ENCODE data around the gene XAGE2.

XAGE2 gene

DNA sequence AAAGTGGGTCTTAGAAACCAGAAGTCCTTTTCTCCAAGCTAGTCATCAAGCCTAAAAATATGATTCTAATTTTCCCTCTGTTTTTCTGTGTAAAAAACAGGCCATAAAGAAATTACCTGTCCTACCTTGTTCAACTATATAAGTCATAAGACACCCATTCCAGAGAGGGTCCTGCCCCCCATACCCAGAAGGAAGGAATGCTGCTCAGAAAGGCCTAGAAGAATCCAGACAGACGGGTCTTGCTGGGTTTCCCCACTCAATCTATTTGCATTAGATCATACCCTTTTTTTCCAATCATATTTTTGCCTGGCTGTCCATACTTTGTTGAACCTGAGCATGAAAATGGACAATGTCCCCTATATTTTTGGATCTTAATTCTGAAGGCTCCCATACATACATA is 16.3 kb upstream of the XAGE2 start:
- TF ChIP-seq, protein P1, sequence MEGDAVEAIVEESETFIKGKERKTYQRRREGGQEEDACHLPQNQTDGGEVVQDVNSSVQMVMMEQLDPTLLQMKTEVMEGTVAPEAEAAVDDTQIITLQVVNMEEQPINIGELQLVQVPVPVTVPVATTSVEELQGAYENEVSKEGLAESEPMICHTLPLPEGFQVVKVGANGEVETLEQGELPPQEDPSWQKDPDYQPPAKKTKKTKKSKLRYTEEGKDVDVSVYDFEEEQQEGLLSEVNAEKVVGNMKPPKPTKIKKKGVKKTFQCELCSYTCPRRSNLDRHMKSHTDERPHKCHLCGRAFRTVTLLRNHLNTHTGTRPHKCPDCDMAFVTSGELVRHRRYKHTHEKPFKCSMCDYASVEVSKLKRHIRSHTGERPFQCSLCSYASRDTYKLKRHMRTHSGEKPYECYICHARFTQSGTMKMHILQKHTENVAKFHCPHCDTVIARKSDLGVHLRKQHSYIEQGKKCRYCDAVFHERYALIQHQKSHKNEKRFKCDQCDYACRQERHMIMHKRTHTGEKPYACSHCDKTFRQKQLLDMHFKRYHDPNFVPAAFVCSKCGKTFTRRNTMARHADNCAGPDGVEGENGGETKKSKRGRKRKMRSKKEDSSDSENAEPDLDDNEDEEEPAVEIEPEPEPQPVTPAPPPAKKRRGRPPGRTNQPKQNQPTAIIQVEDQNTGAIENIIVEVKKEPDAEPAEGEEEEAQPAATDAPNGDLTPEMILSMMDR (IDR thresholded peaks at IDR 0.05; ENCODE audit: extremely low read depth, insufficient read depth, missing control alignments): no peak
- in situ Hi-C loops (cut with MboI; ENCODE audit: low pct_unique_long_range_greater_than_20kb, low sequenced_read_pairs, unreplicated experiment): no loop called here
- DNase-seq (ENCODE audit: low spot score): no peak

DNA sequence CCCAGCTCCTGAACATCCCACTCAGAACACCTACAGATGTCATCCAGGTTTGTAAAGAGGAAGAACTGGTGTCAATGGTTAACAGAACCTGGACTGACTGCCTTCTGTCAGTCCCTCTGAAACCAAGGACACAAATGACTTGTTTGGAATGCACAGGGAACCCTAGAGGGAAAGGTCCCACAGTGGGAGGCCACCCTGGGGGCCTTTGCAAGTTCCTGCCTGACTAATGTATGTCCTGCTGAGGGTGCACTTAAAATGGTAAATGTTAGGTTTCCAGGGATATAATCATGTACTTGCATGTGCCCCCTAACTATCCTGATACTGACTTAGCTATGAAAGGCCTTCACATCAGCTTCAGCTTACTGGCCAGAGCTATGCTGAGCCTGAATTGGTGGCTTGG is 15.0 kb upstream of the XAGE2 start:
- TF ChIP-seq, protein P1 (IDR thresholded peaks at IDR 0.05; ENCODE audit: extremely low read depth, insufficient read depth, missing control alignments): no peak
- no peak for DNase-seq (ENCODE audit: low spot score)
- in situ Hi-C loops (cut with MboI; ENCODE audit: low pct_unique_long_range_greater_than_20kb, low sequenced_read_pairs, unreplicated experiment): no loop called here

DNA sequence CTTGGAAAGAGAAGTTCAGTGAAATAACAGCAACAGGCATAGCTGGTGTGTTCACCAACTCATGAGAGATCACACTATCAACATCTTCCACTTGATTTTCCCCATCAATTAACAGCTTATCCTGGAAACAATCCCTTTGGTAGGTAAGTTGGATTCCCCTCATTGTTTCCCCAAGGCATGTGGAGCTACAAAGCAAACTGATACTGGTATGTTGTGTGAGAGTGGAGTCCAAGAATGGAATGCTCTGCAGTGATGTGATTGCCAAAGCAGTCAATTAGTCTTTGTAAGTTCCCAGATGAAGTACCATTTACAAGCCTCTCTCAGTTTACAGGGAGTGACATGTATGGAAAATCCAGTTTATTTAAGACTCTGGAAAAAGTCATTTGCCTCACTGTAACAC is 13.7 kb upstream of the XAGE2 start:
- TF ChIP-seq, protein P1 (IDR thresholded peaks at IDR 0.05; ENCODE audit: extremely low read depth, insufficient read depth, missing control alignments): no peak
- in situ Hi-C loops (cut with MboI; ENCODE audit: low pct_unique_long_range_greater_than_20kb, low sequenced_read_pairs, unreplicated experiment): no loop called here
- no peak for DNase-seq (ENCODE audit: low spot score)

DNA sequence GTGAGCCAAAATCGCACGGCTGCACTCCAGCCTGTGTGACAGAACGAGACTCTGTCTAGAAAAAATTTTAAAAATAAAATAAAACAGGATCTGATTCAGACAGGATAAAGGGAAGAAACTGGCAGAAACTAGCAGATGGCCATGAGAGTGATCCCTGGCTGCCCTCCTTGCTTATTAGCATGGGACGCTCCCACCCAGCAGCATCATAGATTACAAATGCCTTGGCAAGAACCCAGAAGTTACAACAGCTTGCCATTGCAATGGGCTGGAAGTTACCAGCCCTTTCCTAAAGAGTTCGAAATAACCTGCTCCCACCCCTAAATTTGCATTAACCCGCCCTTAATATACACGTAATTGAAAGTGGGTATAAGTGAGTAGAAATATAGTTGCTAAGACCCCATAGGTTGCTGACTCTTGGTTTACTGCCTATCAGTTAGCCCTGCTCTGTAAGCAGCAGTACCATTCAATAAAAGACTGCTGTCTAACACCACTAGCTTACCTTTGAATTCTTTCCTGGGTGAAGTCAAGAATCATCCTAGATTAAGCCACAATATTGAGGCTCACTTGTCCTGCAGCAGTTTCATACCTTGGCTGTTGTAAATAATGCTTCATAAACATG is 9.1 kb upstream of the XAGE2 start:
- TF ChIP-seq, protein P1 (IDR thresholded peaks at IDR 0.05; ENCODE audit: extremely low read depth, insufficient read depth, missing control alignments): no peak
- in situ Hi-C loops (cut with MboI; ENCODE audit: low pct_unique_long_range_greater_than_20kb, low sequenced_read_pairs, unreplicated experiment): no loop called here
- no peak for DNase-seq (ENCODE audit: low spot score)

DNA sequence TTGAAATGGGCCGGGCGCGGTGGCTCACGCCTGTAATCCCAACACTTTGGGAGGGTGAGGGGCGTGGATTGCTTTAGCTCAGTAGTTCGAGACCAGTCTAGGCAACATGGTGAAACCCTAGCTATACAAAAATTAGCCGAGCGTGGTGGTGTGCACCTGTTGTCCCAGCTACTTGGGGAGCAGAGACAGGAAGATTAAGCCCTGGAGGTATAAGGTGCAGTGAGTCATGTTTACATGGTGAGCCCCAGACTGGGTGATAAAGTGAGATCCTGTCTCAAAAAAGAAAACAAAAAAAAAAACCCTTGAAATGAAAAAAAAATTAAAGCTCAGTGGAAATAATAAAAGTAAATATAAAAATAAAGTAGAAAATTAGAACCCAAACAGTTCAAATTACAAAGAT is 6.9 kb upstream of the XAGE2 start:
- DNase-seq (ENCODE audit: low spot score): no peak
- in situ Hi-C loops (cut with MboI; ENCODE audit: low pct_unique_long_range_greater_than_20kb, low sequenced_read_pairs, unreplicated experiment): no loop called here
- TF ChIP-seq, protein P1 (IDR thresholded peaks at IDR 0.05; ENCODE audit: extremely low read depth, insufficient read depth, missing control alignments): no peak

DNA sequence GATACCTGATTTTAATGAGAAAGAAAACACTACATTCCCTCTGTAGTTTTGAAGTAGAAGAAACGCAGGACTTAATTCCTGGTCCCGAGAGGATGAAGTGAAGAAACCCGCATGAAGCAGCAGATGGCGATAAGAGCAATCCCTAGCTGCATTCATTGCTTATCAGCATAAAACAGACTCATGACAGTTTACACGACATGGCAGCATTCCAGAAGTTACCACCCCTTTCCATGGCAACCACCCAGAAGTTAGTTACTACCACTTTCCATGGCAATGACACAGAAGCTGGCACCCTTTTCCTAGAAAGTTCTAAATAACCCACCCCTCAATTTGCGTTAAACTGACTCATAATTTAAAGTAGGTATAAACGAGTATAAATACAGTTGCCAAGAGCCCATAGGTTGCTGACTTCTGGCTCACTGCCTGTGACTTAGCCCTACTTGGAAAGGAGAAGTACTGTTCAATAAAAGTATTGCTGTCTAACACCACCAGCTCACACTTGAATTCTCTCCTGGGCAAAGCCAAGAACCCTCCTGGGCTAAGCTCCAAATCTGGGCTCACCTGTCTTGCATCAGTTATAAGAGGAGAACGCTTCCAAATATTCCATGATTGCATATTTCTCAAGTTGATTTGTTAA is 5.5 kb upstream of the XAGE2 start:
- in situ Hi-C loops (cut with MboI; ENCODE audit: low pct_unique_long_range_greater_than_20kb, low sequenced_read_pairs, unreplicated experiment): no loop called here

More for the DNA sequence above, 5.5 kb upstream of the XAGE2 start:
- no peak for DNase-seq (ENCODE audit: low spot score)
- TF ChIP-seq, protein P1 (IDR thresholded peaks at IDR 0.05; ENCODE audit: extremely low read depth, insufficient read depth, missing control alignments): no peak

Data from GM13977 (cell line).